Measurements from ENCODE around the gene OCA2.
A peak's percentile ranks its signal among the peaks of the same experiment; 100 is the strongest.

OCA2 gene

GRCh38 chr15:28080386-28080785 is 18.7 kb downstream of the OCA2 start:
- no peak overlapping the region for H4K8ac ChIP-seq (ENCODE audit: low read depth, low read length)
- no peak overlapping the region for H2BK5ac ChIP-seq (ENCODE audit: low read depth, low read length, poor library complexity)
- no peak overlapping the region for H3K4me3 ChIP-seq (ENCODE audit: low read depth, low read length)
- H2BK12ac ChIP-seq (ENCODE audit: low read length) = no peak overlapping the region
- no peak overlapping the region for H3K23ac ChIP-seq (ENCODE audit: low read length)
- no peaks in the 10 kb centered on the region for H3K4me1 ChIP-seq (ENCODE audit: control insufficient read depth in 1 of 2, insufficient read depth in 2 of 2, low read length in 2 of 2)
- no peak overlapping the region for H3K18ac ChIP-seq (ENCODE audit: low read length)
- no peak overlapping the region for H2BK120ac ChIP-seq (ENCODE audit: insufficient read depth, low read length, poor library complexity)
- no peak overlapping the region for H2AFZ ChIP-seq (ENCODE audit: insufficient read depth, low read length, poor library complexity)
- no peak overlapping the region for H3K4ac ChIP-seq (ENCODE audit: low read depth, low read length)
- no peak overlapping the region for H2AK5ac ChIP-seq (ENCODE audit: low read length)
- no CpG with 5 or more reads among the region's 8 CpGs for WGBS (ENCODE audit: extremely low coverage, insufficient coverage, insufficient read length)
- H3K9me3 ChIP-seq (ENCODE audit: insufficient read depth, low read depth, low read length) = peaks cover 4% of the 10 kb centered on the region
- no peak overlapping the region for H3K27ac ChIP-seq (ENCODE audit: low read depth, low read length)
- no peaks in the 10 kb centered on the region for H3K27me3 ChIP-seq (ENCODE audit: insufficient read depth, low read length)
- no peak overlapping the region for H3K4me2 ChIP-seq (ENCODE audit: low read length)
- H3K9ac ChIP-seq (ENCODE audit: low read length) = no peak overlapping the region
- no peaks in the 10 kb centered on the region for H3K79me2 ChIP-seq (ENCODE audit: control insufficient read depth, insufficient read depth, low read length, poor library complexity)
- no peak overlapping the region for H4K12ac ChIP-seq (ENCODE audit: low read depth, low read length)
- DNase-seq = no peak
- no peak overlapping the region for H4K91ac ChIP-seq (ENCODE audit: low read depth, low read length)
- no peak overlapping the region for H3K14ac ChIP-seq (ENCODE audit: low read length)
- no peaks in the 10 kb centered on the region for H3K79me1 ChIP-seq (ENCODE audit: low read length)
- no peaks in the 10 kb centered on the region for H3K36me3 ChIP-seq (ENCODE audit: control insufficient read depth in 1 of 2, insufficient read depth in 2 of 2, low read length in 2 of 2)

DNA sequence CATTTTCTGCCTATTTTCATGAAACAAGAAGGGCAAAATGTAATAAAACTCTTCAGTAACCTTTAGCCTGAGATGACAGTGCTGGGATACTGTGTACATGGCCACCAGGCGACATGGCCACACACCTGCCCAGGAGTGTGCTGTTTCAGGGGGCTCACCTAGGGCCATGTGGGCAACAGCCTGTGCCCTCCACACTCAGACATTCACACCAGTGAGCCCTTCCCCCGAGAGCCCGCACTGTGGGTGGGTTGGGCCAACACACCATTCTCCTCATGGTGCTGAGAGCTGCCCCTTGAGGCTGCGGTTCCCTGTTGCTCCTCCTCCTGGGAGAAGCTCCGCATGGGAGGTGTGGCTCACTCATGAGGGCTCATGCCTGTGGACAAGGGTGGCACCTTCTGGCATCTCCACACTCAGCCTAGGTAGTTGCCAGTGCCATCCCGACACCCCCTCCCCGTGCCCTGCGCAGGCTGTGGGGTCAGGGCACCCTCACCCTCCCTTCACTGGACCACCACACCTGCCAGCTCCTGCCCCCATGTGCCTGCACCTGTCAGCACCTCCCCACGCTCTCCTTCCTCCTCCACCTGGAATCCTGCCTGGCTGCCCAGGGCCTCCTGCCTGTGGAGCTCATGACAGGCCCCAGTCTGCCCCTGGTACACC is 19.7 kb downstream of the OCA2 start:
- Histone ChIP-seq H3K79me2 (ENCODE audit: control insufficient read depth, insufficient read depth, low read length, poor library complexity) (no peaks in the 10 kb centered on the region), H2BK12ac (ENCODE audit: low read length) (no peak overlapping the region), H2AK5ac (ENCODE audit: low read length) (no peak overlapping the region), H3K4me3 (ENCODE audit: low read depth, low read length) (peak overlapping the region; percentile 11), H3K4ac (ENCODE audit: low read depth, low read length) (no peak overlapping the region), H2AFZ (ENCODE audit: insufficient read depth, low read length, poor library complexity) (no peak overlapping the region), H3K79me1 (ENCODE audit: low read length) (no peaks in the 10 kb centered on the region), H3K18ac (ENCODE audit: low read length) (no peak overlapping the region), H4K12ac (ENCODE audit: low read depth, low read length) (no peak overlapping the region), H3K9me3 (ENCODE audit: insufficient read depth, low read depth, low read length) (peaks cover 2% of the 10 kb centered on the region), H3K27ac (ENCODE audit: low read depth, low read length) (no peak overlapping the region), H3K4me1 (ENCODE audit: control insufficient read depth in 1 of 2, insufficient read depth in 2 of 2, low read length in 2 of 2) (no peaks in the 10 kb centered on the region), H3K14ac (ENCODE audit: low read length) (no peak overlapping the region), H2BK120ac (ENCODE audit: insufficient read depth, low read length, poor library complexity) (no peak overlapping the region), H2BK5ac (ENCODE audit: low read depth, low read length, poor library complexity) (no peak overlapping the region), H4K8ac (ENCODE audit: low read depth, low read length) (no peak overlapping the region), H3K27me3 (ENCODE audit: insufficient read depth, low read length) (no peaks in the 10 kb centered on the region), H3K23ac (ENCODE audit: low read length) (no peak overlapping the region), H3K9ac (ENCODE audit: low read length) (no peak overlapping the region), H3K36me3 (ENCODE audit: control insufficient read depth in 1 of 2, insufficient read depth in 2 of 2, low read length in 2 of 2) (no peaks in the 10 kb centered on the region), H4K91ac (ENCODE audit: low read depth, low read length) (no peak overlapping the region), H3K4me2 (ENCODE audit: low read length) (no peak overlapping the region)
- no peak for DNase-seq
- no CpG with 5 or more reads among the region's 9 CpGs for WGBS (ENCODE audit: extremely low coverage, insufficient coverage, insufficient read length)

DNA sequence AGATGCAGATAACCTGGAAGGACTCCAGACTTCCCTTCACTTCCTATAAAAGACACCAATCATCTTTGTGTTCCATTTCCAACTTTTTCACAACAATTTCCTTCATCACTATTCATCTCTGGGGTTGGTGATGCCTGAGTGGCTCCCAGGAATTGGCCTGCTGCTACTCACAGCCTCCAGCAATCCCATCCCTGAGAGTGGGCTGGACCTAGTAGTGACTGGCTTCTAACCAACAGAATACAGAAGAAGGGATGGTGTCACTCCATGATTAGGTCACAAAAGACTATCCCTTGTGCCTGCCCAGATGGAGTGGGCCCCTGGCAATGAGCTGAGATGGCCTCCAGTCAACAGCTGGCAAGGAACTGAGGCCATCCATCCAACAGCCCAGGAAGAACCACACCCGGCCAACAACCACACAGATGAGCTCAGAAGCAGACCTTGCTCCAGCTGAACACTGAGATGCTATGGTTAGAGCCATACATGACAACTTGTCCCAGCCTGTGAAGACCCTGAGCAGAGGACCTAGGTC is 20.9 kb downstream of the OCA2 start:
- H2AFZ ChIP-seq (ENCODE audit: insufficient read depth, low read length, poor library complexity) = no peak overlapping the region
- H3K4ac ChIP-seq (ENCODE audit: low read depth, low read length) = no peak overlapping the region
- H3K4me1 ChIP-seq (ENCODE audit: control insufficient read depth in 1 of 2, insufficient read depth in 2 of 2, low read length in 2 of 2) = no peaks in the 10 kb centered on the region
- no peak overlapping the region for H3K4me2 ChIP-seq (ENCODE audit: low read length)
- H3K79me2 ChIP-seq (ENCODE audit: control insufficient read depth, insufficient read depth, low read length, poor library complexity) = no peaks in the 10 kb centered on the region
- no CpG with 5 or more reads among the region's 1 CpG for WGBS (ENCODE audit: extremely low coverage, insufficient coverage, insufficient read length)
- H3K79me1 ChIP-seq (ENCODE audit: low read length) = no peaks in the 10 kb centered on the region
- H3K18ac ChIP-seq (ENCODE audit: low read length) = no peak overlapping the region
- no peak overlapping the region for H2BK12ac ChIP-seq (ENCODE audit: low read length)
- H2BK5ac ChIP-seq (ENCODE audit: low read depth, low read length, poor library complexity) = no peak overlapping the region
- H4K8ac ChIP-seq (ENCODE audit: low read depth, low read length) = no peak overlapping the region
- no peak for DNase-seq
- no peak overlapping the region for H2BK120ac ChIP-seq (ENCODE audit: insufficient read depth, low read length, poor library complexity)
- no peak overlapping the region for H3K4me3 ChIP-seq (ENCODE audit: low read depth, low read length)
- peaks cover 2% of the 10 kb centered on the region for H3K9me3 ChIP-seq (ENCODE audit: insufficient read depth, low read depth, low read length)
- no peak overlapping the region for H4K12ac ChIP-seq (ENCODE audit: low read depth, low read length)
- no peak overlapping the region for H2AK5ac ChIP-seq (ENCODE audit: low read length)
- no peak overlapping the region for H3K27ac ChIP-seq (ENCODE audit: low read depth, low read length)
- H4K91ac ChIP-seq (ENCODE audit: low read depth, low read length) = no peak overlapping the region
- H3K27me3 ChIP-seq (ENCODE audit: insufficient read depth, low read length) = no peaks in the 10 kb centered on the region
- no peaks in the 10 kb centered on the region for H3K36me3 ChIP-seq (ENCODE audit: control insufficient read depth in 1 of 2, insufficient read depth in 2 of 2, low read length in 2 of 2)
- H3K9ac ChIP-seq (ENCODE audit: low read length) = no peak overlapping the region
- no peak overlapping the region for H3K14ac ChIP-seq (ENCODE audit: low read length)
- no peak overlapping the region for H3K23ac ChIP-seq (ENCODE audit: low read length)

DNA sequence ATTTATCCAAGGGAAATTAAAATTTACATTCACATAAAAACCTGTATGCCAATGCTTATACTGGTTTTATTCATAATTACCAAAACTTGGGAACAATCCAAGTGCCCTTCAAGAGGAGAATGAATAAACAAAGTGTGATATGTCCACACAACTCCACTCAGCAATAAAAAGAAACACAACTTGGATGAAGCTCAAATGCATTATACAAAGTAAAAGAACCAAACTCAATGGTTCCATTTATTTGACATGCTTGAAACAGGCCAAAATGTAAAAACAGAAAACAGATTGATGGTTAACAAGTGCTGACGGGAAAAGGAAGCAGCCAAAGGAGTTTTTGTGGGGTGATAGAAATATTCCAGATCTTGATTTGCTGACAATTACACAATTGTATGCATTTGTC is 23.5 kb downstream of the OCA2 start:
- WGBS (ENCODE audit: extremely low coverage, insufficient coverage, insufficient read length) = no CpG with 5 or more reads among the region's 1 CpG
- DNase-seq = no peak
- Histone ChIP-seq H4K8ac (ENCODE audit: low read depth, low read length) (no peak overlapping the region), H2BK12ac (ENCODE audit: low read length) (no peak overlapping the region), H3K27me3 (ENCODE audit: insufficient read depth, low read length) (no peaks in the 10 kb centered on the region), H3K14ac (ENCODE audit: low read length) (no peak overlapping the region), H2AK5ac (ENCODE audit: low read length) (no peak overlapping the region), H4K91ac (ENCODE audit: low read depth, low read length) (no peak overlapping the region), H3K27ac (ENCODE audit: low read depth, low read length) (no peak overlapping the region), H3K4ac (ENCODE audit: low read depth, low read length) (no peak overlapping the region), H3K4me1 (ENCODE audit: control insufficient read depth in 1 of 2, insufficient read depth in 2 of 2, low read length in 2 of 2) (no peaks in the 10 kb centered on the region), H3K9ac (ENCODE audit: low read length) (no peak overlapping the region), H3K9me3 (ENCODE audit: insufficient read depth, low read depth, low read length) (no peaks in the 10 kb centered on the region), H3K79me2 (ENCODE audit: control insufficient read depth, insufficient read depth, low read length, poor library complexity) (no peaks in the 10 kb centered on the region), H2BK120ac (ENCODE audit: insufficient read depth, low read length, poor library complexity) (no peak overlapping the region), H3K23ac (ENCODE audit: low read length) (no peak overlapping the region), H3K4me3 (ENCODE audit: low read depth, low read length) (no peak overlapping the region), H3K79me1 (ENCODE audit: low read length) (no peaks in the 10 kb centered on the region), H3K4me2 (ENCODE audit: low read length) (no peak overlapping the region), H2BK5ac (ENCODE audit: low read depth, low read length, poor library complexity) (no peak overlapping the region), H2AFZ (ENCODE audit: insufficient read depth, low read length, poor library complexity) (no peak overlapping the region), H3K36me3 (ENCODE audit: control insufficient read depth in 1 of 2, insufficient read depth in 2 of 2, low read length in 2 of 2) (no peaks in the 10 kb centered on the region), H3K18ac (ENCODE audit: low read length) (no peak overlapping the region), H4K12ac (ENCODE audit: low read depth, low read length) (no peak overlapping the region)

All from trophoblast cell (in vitro differentiated cells and primary cell).